HG02938 (cell line): ENCODE results near the gene OGDHL.
"Not testable (repeated sequence)": the region's sequence is repeated elsewhere in the genome, so short reads cannot be mapped to it uniquely, and the experiment has no call there.

Experiments used
- ATAC-seq: cut with Tn5 transposase; IDR thresholded peaks from one replicate; pipeline ENCODE4 v1.9.1; 2021; ENCODE audit warnings: mild to moderate bottlenecking, moderate library complexity; ENCODE audit not compliant: unreplicated experiment

The OGDHL gene

DNA sequence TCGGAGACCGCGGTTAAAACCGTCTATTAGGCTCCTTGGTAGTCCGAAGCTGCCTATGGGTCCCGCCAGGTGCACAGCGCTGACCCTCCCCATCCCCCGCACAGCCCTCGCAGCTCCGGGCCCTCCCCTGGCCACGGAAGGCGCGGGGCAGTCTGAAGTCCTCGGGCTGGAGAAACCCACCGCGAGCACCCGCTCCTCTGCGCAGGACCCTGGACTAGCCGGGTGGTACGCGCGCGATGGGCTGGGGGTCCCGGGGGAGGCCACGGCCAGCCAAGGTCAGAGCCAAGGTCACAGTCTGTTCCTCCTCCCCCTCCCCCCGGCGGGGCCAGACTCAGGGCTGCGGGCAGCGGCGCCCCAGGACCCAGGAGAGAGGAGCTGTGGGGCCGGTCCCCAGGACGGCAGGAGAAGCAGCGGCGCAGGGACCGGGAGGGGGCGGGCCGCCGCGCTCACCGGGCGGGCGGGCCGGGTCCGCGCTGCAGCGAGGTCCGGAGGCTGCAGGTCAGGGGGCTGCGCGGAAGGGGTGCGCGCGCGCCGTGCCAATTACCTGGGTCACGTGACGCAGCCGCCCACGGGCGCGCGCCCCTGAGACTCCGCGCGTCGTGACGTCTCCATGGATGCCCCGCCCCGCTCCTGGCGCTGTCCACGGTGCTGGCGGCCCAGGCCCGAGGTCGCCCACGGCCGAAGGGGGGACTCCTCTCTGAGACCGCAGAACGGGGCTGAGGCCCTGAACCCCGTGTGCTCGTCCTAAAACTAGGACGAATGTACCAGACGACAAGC is at the start of gene OGDHL:
Gene OGDHL (minus strand): TSS at position 535 of the 777 bp plus-strand sequence. CDS start 3,731 bp downstream, outside the sequence.
- ATAC-seq: peak; percentile 45

- ATAC-seq: no peak
These were observed 41.9 kb upstream of the OGDHL start for GRCh38 chr10:49803988-49804387.

GRCh38 chr10:49798275-49798674 is 36.2 kb upstream of the OGDHL start:
- ATAC-seq: no peak

GRCh38 chr10:49791100-49791499 is 29.0 kb upstream of the OGDHL start:
- ATAC-seq: no peak

DNA sequence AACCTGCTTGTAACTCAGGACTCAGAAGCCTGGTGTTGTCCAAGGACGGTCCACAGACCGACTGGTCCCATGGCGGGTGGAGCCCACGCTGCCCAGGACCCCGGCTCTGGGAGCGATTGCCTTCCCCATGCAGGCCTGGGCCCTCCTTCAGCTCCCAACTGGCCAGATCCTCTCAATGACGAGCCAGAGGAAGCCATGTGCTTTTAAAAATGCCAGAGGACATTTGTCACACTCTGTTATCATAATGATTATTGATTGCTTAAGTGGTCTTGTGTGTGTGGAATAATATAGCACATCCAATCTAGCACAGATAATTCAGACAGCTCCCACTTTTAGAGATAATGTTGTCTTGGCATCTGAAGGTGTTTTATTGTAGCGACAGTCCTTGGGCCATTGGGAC is 22.6 kb upstream of the OGDHL start:
- ATAC-seq: no peak

- no peak for ATAC-seq
These were observed 21.5 kb upstream of the OGDHL start for GRCh38 chr10:49783645-49784044.

DNA sequence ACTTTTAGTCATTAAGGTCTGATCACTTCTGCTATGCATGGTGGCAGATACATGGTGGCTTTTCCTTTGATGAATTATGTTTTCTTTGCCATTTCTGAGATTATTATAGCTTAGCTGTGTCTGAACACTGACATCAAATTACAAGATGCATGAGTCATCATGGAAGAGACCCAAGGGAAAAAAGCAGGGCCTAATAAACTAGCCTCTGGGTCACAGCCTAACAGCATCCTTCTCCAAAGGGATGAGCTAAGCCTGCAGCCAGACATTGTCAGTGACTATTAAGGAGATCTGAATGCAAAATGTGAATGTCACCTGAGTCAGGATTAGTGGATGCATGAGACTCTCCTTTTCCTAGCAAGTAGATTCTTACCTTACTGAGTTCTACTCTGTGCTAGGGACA is 19.1 kb upstream of the OGDHL start:
- ATAC-seq: no peak

DNA sequence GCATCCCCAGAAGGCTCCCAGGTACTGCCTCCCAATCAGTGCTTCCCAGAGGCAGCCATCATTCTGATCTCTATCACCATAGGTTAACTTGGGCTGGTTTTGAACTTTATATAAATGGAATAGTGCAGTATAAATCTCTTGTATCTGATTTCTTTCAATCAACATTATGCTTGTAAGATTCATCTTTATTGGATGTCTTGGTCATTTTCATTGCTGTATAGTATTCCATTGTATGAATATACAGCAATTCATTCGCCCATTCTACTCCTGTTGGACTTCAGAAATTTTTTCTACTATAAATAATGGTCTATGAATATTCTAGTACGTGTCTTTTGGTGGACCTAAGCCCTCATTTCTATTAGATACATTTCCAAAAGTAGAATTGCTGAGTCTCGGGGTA is 16.1 kb upstream of the OGDHL start:
- no peak for ATAC-seq

DNA sequence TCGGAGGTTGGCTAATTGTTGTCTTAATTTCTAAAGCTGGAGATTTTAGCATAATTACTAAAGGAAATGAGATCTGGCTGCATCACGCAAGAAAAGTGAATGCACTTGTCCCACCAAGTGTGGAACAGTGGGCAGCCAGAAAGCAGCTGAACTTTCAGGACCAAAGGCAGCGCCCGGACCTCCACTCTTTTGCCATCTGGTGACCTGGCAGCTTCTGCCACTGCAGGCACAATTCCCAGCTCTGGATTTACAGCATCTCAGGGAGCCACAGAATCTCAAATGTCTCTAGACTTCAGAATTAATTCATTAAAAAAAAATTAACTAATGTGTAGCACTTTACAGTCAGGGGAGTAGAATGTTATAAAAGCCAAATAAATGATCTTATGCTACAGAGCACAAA is 14.7 kb upstream of the OGDHL start:
- no peak for ATAC-seq

DNA sequence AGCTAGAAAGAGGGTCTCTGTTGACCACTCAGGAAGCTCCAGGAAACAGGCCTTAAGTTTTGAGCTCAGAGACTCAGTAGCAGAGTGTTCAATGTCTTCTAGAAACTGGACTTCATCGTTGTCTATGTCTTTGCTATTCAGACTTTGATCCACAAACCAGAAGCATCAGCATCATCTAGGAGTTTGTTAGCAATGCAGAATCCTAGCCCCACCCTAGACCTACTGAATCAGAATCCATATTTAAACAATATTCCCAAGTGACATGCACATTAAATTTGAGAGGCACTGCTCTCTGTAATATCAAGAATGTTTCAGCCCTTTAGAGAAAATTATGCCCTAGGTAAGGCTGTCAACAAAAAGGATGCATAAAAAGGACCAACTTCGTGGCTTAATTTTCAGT is 12.9 kb upstream of the OGDHL start:
- ATAC-seq: no peak

- ATAC-seq: not testable (repeated sequence)
These were observed 10.8 kb upstream of the OGDHL start for GRCh38 chr10:49772944-49773343.

- ATAC-seq: not testable (repeated sequence)
These were observed 8.9 kb upstream of the OGDHL start for GRCh38 chr10:49771046-49771445.

DNA sequence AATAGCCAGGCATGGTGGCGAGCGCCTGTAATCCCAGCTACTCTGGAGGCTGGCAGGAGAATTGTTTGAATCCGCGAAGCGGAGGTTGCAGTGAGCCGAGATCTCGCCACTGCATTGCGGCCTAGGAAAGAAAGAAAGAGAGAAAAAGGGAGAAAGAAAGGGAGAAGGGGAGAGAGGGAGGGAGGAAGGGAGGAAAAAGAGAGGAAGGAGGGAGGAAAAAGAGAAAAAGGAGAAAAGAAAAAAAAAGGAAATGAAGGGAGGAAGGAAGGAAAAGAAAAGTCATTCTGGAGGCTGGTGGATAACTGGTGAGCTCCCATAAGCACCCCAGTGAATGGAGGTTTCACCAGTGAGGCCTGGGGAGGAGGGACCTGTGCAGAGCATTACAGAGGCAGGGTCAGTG is 7.6 kb upstream of the OGDHL start:
- ATAC-seq: no peak

DNA sequence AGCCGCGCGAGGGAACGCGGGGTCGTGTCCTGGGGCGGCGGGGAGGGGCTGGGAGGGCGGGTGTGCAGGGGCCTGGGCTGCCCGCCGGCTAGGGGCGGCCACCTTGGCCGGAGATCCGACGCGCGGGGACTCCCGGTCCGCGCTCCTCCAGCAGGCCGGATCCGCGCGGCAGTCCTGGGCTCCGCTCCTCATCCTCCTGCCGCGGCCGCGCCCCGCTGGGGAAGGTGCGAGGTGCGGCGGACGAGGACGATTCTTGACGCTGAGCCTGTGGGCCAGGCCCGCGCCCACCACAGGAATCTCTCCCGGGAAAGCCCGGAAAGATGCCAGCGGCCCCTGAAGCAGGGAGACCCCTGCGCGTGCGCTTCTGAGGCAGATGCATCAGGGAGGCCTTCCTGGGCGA is 6.6 kb upstream of the OGDHL start:
- no peak for ATAC-seq

DNA sequence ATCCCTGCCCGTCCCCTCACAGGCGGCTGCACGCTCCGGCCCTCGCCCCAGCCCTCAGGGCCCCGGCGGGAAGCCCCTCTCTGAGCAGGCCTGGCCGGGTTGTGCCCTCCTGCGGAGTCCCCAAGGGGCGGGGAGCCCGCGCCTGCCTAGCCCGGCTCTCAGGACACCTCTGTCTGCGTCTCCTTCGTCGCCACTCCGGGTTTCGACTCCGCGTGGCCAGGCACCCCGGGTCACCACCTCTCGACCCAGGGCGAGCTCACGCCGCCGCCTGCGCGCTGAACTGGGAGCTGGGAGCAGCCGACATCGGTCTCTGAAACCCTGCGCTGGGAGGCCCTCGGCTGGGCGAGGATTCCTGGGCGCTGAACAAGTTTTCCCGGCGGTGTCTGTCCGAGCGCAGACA is 6.2 kb upstream of the OGDHL start:
- no peak for ATAC-seq

DNA sequence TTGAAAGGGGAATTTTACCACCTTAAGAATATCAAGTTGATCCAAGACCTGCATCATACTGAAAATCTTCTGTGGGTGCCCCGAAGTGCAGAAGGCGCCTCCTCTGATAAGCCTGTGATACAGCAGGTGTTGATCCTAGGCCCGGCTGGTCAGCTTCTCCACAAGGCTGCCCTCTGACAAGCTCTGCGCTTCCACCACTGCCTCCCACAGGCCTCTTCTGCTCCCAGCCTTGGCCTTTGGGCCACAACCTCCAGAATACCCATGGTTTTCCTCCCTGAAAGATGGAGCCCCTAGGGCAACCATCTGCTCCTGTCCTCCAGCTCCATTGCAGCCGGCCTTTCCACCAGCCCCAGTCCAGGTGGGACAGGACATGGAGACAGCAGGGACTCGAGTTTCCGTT is 5.6 kb upstream of the OGDHL start:
- ATAC-seq: no peak

DNA sequence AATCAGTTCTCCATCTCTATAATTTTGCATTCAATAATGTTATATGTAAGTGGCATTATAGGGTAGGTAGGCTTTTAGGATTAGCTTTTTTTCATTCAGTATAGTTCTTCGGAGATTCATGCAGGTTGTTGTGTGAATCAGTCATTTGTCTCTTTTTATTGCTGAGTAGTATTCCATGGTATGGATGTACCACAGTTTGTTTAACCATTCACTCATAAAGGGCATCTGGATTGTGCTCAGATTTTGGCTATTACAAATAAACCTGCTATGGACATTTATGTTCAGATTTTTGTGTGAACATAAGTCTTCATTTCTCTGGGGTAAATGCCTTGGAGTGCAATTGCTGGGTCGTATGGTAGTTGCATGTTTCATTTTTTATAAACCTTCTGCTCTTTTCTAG is 4.4 kb upstream of the OGDHL start:
- no peak for ATAC-seq

GRCh38 chr10:49762566-49762877 is 399 bp upstream of the OGDHL start:
- no peak for ATAC-seq

- ATAC-seq: no peak
These were observed 828 bp downstream of the OGDHL start for GRCh38 chr10:49761201-49761788.

DNA sequence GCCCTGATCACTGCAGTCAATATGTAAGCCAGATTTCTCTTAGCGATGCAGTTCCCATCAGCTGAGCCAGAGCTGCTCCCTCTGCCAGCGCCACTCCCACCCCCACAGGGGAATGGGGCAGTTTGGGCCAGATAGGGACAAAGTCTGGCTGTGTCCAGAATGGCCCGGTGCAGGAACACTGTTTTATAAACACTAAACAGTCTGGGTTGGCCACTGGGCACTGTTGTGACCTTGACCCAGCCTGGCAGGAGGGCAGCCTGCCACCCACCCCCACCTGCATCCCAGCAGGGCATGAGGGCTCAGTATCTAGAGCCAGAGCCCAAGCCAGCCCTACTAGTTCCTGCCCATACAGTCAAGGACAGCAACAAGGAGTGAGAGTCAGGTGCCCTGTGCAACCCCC is 1.3 kb downstream of the OGDHL start:
- ATAC-seq: no peak

DNA sequence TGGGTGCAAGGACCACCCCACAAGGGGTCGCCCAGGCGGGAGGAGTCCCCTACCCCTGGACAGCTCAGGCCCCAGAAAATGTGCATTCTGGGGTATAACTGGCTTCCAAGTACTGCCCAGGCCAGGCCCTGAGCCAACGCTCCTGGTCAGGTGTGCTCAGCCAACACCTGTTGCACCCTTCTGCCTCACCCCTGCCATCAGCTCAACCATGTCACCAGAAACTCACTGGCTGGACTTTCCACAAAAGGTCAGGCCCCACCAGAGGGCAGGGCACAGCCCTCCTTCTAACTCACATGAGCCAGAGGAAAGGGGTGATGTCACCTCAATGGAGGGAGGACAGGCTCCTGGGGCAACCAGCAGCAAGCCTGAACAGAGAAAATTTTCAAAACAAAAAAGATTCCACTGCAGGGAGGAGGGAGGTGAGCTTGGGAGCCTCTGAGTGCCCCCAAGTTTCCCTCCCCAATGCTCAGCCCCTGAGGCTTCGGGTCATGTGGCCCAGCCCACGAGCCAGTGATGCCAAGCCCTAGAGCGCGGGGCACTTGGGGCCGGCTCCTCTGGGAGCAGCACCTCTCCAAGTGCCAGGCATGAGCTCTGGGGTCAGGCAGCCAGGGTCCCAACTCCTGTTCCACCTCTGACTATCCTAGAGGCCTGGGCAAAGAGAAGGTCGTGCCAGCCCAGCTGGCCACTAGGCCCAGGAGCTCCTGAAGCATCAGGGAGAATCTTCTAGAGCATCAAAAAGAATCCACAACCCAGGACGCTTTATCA is 2.2 kb downstream of the OGDHL start:
- ATAC-seq: no peak

GRCh38 chr10:49758249-49758930 is 3.7 kb downstream of the OGDHL start:
- ATAC-seq: no peak
